ENCODE measurements around the gene SLC6A17.
A peak's percentile ranks its signal among the peaks of the same experiment; 100 is the strongest.

The SLC6A17 gene

DNA sequence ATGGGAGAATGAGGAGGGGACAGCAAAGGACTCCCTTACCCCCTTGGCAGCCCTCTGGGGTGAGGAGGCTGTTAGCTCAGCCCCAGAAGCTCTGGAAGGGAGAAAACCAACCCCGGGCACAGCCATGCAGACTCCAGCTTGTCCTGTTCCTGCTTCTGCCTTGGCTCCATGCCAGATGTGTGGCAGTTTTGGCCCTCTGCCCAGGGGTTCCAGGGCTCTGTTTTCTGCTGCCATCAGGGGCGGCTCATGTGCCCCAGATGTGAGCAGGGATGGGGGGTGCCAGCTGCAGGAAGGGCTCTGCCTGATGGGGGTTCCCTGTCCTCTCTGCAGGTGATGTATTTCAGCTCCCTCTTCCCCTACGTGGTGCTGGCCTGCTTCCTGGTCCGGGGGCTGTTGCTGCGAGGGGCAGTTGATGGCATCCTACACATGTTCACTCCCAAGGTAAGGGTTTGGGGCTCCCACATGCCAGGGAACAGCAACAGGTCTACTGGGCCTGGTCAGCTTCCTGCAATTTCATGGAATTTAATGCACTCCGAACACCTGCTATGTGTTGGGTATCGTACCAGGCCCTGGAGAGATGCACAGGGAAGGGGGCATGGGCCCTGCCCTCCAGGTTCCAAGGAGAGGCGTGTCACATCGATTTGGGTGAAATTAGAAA lies 26.1 kb downstream of the SLC6A17 start:
- no peak for DNase-seq

DNA sequence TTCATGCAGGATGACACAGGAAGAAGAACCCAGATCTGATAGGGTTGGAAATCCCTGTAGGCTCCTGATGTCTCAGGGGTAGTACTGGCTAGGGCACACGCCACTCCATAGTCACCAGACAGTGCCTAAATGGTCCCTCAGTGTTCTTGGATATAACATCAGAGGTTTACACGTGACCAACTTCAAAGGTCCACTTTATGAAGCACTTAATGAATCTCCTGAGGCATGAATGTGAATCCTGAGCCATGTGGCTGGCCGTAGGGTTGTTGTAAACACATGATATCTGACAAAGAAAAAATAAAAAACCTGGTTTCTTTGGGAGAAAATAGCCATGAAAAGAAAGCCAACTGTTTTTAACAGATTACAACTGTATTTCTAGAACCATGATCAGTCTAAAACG lies 27.5 kb downstream of the SLC6A17 start:
- DNase-seq = no peak

DNA sequence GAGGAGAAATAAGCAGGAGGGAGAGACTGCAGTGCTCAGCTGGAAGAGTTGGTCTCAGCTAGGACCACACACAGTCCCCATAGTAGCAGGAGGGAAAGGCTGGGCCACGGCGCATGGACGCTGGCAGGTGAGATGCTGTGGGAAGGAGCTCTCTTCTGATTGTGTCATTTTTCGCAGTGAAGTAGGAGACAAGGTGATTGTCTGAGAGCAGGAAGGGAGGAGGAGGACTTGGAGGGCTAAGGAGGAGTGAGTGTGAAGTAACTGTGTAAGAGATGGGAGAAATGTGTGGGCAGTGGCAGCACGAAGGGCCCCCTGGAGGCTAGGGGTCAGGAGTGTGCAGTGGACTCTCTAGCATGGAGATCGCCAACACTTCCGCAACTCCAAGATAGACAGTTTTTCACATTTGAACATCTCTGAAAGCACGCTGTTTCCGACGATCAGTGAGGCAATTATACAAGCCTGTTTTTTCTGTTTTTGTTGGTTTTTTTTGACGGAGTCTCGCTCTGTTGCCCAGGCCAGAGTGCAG lies 33.4 kb downstream of the SLC6A17 start:
- DNase-seq = no peak

DNA sequence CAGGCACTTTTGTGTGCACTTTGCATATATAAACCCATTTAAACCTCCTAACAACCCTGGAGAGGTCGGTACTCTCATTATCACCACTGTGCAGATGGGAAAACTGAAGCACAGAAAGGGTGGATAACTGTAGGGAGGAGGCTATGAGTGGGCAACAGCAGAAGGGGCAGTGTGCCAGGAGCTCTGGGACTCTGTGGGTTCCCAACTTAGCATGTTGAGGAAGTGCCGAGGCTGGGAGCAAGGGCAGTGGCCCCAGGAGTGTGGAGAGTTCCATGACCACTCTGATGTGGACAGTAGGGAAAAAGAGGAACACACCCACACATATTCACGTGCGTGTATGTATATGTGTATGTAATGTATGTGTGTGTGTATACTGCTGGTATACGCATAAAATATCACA lies 34.2 kb downstream of the SLC6A17 start:
- DNase-seq = no peak

DNA sequence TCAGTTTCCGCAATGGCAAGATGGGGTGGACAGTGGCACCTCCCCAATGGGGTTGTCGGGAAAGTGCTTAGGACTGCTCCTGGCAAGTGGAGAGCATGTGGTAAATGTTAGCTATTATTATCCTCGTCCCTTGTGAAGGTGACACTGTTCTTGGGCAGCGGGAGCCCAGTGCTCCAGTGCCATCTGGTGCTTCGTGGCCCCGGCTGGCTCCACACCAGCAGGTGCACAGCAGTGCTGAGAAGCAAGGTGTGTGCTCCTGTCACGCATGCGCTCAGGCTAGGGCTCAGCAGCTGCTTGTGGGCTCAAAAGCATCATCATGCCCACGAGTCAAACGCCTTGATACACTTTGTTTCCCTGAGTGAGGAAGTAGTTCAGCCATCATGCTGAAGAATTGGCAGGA lies 34.9 kb downstream of the SLC6A17 start:
- DNase-seq = no peak

DNA sequence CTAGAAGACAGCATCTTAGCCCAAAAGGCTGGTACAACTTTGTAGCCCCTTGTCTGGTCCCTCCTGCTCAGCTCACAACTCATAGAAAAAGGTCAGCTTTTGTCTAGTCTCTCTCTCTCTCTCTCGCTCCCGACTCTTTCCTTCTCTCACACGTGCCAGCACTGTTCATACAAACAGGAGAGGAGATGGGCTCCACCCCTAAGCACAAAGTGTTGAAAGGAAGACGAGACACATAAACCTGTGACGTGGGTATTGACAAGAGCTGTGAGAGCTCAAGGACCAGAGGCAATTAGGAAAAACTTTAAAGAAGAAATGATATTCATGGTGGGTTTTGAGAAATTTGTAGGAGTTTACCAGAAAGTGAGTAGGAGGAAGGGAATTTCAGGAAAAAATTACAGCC lies 36.3 kb downstream of the SLC6A17 start:
- no peak for DNase-seq

DNA sequence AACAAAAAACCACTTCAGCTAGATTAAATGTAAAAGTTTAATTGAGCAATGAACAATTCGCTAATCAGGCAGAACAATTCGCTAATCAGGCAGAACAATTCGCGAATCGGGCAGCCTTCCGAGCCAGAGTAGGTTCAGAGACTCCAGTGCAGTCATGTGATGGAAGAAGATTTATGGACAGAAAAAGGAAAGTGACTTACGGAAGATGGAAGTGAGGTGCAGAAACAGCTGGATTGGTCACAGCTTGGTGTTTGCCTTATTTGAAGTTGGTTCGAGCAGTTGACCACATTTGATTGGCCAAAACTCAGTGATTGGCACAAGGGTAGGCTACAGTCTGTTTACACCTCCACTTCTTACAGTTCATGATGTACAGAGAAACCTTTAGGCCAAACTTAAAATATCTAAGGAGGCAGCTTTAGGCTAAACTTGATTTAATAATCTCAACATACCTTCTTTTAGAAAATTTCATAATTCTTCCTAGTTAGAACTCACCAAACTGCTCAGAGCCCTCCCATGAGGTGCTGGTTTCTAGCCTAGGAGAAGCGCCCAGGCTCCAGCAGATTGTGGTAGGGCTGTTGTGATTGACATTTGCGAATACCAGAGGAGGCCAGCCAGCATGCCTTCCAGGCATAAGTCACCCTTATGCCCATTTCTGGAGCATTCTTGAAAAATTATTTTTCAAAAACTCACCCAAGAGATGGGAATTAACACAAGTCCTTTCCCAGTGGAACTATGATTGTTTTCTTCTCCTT lies 37.0 kb downstream of the SLC6A17 start:
- DNase-seq = no peak

DNA sequence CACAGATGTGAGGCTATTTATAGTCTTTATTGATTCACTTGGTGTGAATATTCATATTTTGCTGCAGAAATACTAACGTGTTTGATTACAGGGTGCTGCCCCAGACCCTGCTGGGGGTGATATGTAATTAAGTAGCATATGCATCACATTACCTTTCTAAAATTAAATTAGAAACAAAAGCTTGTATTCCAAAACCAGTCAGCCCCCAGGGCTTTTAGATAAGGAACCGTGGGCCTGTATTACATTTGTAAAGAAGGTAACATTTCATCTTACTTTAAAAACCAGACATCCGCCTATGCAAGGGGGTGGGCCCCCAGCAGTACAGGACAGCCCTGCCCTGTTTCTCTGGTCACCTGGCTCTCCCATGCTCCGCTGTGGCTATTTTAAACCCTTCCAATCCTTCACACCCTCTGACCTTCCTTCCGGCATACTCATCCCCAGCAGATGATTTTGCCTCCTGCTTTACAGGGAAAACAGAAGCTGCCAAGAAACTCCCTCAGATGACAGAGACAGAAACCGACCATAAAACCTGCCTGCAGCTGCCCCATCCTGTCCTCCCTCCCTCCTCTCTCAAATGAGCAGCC lies 37.8 kb downstream of the SLC6A17 start:
- no peak for DNase-seq

DNA sequence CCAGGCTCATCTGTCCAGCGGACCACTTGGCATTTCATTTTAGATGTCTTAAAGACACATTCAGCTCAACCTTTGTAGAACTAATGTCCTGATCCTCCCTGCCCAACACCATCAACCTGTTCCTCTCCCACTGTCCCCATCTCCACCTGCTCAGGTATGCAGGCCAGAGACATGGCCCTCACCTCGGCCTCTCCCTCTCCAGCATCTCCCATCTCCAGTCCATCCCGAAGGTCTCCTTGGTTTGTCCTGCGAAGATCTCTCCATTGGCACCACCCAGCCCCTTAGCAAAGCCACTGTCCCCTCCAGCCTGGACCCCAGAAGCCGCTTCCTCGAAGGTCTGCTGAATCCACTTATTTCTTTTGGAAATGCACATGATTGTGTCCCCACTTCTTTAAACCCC lies 38.9 kb downstream of the SLC6A17 start:
- DNase-seq = no peak

DNA sequence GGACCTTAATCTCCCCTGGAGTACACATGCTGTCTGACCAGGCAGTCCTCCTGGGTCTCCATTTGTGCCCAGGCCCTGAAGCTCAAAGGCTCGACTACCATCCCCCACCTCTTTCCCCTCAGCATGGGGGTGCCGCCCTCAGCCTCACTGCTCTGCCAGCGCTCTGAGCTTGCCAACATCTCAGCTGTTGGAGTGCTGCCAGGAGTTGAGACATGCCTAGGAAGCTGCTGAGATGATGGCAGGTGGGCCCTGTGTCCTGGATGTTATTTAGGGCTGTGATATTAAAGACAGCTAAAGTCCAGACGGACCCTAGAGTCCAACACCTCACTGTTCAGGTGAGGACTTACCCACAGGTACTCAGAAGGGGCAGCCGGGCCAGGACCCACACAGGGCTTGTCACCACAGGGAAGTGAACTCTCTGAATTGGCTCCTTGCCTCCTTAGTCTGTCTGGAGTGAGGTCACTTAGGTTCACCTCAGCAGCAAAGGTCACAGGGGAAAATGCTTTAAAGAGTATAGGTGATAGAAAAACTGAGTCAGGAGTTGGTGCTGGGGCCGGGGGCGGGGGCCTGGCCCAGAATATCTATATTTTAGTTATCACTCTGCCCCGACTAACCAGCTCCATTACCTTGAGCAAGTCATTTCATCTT lies 40.1 kb downstream of the SLC6A17 start:
- no peak for DNase-seq

DNA sequence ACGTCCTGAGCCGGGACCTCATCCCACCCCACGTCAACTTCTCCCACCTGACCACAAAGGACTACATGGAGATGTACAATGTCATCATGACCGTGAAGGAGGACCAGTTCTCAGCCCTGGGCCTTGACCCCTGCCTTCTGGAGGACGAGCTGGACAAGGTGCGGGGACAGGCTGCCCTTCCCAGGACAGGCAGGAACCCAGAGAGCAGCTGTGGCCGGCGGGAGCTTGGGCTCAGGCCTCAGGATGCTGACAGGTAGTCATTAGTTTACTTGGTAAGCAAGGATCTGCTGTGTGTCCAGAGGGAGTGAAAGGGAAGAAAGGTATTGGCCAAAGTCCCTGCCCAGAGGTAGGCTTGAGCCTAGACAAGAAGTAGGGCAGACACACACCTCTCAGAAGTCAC lies 42.2 kb downstream of the SLC6A17 start:
- DNase-seq = no peak

DNA sequence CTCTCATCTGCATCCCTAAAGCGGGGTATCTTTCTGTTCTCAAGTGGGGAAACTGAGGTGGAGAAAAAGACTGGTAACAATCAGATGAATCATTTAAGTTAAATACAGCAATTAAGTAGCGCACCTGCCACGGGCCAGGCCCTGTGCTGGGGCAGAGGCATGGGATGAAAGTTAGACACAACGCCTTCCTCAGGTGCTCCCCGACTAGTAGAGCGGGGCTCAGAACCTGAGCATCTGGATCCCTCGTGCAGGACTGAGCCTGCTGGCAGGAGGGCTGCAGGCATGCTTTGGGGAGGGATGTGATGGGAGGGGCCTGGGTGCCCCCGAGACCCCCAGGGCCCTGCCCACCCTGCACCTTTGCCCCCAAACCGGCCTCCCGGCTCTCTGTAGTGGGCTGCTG lies 44.9 kb downstream of the SLC6A17 start:
- DNase-seq = no peak

DNA sequence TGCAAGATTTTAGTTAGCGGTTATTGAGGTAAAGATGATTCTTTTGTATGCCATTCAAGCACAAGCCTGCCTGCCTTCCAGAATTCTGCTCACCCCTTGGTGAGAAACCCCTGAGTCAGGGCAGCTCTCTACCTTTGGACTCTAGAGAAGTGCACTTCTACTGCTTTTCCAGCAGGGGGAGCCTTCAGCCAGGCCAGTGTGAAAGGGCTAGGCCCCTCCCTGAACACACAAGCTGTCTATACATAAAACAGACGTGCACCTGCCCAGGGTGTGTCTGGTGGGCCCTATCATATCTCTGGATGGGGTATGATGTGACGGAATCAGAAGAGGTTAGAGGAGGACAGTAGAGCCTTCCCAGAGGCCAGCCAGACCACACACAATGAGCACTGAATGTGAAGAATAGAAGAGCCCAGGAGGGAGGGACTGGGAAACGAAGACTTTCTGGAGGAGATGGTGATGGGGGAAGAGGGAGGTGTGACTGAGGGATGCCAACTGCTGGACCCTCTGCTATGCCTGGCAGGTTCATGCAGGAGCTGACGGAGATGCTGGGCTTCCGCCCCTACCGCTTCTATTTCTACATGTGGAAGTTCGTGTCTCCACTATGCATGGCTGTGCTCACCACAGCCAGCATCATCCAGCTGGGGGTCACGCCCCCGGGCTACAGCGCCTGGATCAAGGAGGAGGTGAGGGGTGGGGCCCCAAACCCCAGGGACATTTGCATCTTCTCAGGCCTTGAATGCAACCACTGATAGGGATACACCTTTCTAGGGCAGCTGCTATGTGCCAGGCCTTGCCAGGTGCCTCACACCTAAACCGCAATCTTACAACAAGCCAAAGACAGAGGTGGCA lies 46.8 kb downstream of the SLC6A17 start:
- DNase-seq = peak; percentile 11 to 52 (median 26)

DNA sequence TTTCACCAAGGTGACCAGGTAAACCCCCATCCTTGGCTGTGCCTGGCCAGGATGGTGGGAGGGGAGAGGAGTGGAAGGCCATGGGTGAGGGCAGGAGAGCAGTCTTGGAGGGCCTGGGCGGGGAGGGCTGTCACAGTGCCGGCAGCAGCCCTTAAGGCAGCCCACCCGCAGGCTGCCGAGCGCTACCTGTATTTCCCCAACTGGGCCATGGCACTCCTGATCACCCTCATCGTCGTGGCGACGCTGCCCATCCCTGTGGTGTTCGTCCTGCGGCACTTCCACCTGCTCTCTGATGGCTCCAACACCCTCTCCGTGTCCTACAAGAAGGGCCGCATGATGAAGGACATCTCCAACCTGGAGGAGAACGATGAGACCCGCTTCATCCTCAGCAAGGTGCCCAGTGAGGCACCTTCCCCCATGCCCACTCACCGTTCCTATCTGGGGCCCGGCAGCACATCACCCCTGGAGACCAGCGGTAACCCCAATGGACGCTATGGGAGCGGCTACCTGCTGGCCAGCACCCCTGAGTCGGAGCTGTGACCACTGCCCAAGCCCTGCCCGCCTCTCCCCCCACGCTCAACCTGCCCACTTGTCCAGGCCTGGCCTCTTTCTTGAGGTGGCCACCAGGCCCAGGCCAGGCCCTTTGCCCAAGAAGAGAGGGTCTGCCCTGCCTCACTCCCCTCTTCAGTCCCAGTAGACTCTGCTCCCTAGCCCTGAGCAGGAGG lies 47.8 kb downstream of the SLC6A17 start:
- DNase-seq = no peak

DNA sequence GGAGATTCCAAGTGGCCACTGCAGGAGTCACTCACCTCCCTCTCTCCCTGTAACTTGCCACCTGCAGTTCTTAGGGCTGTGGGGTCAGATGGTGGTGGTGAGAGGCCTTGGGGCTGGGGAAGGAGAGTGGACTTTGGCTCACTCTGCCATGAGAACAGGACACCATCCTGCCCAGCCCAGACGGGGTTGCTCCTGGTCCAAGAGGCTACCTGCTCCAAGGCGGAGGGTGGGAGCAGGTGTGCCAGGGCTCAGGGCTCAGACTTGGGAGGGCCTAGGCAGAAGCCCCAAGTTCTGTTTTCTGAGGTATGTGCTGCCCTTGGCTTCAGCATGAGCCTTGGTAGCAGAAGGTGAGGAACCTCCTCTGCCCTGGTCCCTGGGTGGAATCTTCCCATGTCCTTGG lies 48.5 kb downstream of the SLC6A17 start:
- DNase-seq = no peak

DNA sequence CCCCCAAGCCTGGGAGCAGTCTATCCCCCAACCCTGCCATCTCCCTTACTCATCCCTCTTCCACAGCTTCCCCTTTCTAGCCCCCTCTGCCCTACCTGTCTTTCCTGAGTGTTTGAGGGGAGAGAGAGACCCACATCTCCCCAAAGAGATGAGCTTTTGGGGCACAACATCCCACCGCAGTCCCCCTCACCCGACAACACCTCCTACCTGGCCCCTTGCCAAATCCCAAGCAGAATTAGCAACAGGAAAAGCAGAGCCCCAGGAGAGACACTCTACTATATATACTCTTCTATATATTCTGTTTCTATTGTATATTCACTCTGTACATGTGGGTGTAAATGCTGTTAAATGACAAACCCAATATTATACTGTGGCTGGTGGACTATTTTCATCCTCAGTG lies 49.9 kb downstream of the SLC6A17 start:
- no peak for DNase-seq

DNA sequence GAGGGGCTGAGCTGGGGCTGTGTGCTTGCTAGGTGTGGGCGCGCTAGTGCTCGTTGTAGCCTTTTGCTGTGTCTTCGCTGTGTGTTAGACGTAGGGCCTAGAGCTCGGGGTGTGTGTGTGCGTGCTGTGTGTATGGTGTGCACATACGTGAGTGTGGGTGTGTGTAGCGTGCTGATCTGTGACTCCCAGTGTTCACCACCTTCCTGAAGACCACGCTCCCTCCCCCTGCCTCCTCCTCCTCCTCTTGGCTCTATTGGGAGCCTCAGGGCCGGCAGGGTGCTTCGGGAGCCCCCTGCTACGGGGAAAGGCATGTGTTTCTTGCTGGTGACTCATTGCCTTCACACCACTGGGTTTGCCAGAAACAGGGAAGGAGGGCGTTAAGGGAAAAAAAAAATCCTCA lies 50.4 kb downstream of the SLC6A17 start:
- DNase-seq = no peak

DNA sequence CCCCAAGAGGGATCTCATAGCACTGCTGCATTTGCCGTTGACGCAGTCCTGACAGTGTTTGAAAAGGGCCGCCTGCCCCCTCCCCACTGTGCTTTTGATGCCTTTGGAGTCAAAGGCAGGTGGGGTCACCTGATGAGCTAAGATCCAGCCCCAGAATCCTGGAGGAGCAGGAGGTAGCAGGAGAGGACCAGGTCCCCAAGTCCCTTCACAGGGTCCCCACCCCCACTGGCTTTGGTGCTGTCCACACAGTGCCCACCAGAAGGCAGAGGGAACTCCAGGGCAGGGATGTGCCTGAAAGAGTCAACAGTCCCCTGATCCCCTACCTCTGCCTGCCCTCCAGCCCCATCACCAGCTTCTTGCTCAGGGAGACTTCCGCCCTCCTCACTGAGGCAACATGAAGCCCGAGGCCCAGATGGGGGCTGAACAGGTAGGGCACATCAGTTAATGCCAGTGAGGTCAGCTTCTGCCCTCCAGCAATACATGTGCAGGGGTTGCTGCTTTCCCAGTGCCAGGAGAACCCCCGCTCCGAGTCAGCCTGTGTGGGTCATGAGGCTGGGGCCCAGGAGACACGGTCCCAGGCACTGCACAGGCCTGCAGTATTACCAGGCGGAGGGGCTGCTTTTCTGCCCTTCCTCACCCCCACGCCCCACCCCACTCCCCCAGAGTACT lies 51.0 kb downstream of the SLC6A17 start:
- no peak for DNase-seq

DNA sequence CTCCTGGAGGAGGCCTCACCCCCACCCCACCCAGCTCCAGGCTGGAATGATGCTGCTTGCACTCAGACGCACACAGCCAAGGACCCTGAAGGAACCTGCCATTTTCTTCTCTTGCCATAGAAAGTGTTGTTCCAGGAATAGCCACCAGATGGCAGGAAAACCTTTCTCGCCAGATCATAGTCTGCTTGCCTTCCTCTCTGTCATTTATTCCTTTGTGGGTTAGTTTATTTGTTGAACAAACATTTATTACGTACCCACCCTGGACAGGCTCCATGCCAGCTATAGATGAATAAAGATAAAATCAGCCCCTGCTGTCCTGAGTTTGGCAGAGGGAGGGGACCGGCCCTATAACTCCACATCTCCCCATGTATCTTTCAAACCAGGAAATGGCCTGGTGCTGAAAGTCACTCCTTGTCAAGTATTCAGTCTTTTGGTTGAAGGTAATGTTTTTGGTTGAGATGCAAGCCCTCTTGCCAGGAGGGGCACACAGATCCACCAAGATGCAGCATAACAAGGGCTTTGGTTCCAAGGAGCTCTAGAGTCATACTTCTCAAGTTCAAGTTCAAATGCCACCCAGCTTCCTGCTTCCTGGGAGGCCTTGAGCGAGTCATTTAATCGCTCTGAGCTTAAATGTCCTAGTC lies 52.8 kb downstream of the SLC6A17 start:
- peak; percentile 31 to 45 (median 36) for DNase-seq

DNA sequence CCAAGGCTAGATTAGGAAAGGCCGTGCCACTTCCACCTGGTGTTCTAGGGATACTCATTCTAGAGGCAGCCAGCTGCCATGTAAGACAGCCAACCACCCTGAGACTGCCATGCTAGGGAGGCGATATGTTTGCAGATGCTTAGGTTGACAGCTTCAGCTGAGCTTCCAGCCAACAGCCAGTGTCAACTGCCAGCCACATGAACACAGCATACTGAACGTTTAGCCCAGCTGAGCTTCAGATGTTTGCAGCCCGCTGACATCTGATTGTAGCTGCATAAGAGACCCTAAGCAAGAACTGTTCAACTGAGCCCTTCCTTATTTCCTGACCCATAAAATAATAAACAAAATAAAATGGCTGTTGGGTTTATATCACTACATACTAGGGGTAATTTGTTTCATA lies 54.9 kb downstream of the SLC6A17 start:
- no peak for DNase-seq

DNA sequence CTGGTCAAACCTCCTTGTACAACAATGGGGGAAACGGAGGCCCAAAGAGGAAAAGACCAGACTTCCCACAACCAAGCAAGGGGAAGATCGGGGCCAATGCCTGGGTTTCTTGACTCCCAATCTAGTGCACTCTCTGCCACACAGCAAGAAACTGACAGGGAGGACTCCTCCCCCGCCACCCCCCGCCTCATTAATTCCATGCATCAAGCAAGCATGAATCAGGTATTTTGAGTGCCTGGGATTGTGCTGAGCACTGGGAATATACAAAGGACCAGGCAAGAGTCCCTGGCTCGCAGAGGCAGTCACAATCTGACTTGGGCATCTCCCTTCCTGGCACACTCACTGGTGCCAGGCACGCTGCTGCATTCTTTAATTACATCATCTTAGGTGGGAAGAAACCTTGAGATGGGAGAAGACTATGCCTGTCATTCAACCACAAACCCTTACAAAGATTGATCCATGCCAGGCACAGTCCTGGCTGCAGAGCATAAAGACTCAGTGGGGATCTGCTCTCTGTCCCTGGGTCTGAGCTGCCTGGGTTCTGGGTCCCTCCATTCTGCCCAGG lies 55.4 kb downstream of the SLC6A17 start:
- DNase-seq = no peak

Data from activated CD4-positive, CD25-positive, alpha-beta regulatory T cell (primary cell).